AG20443 (cell line): ENCODE data around the gene TMEM30B.

Source experiments
- DNase-seq: peaks from one replicate; pipeline ENCODE4 v3.0.0; 2012; ENCODE audit warnings: low spot score, mixed read lengths

Gene TMEM30B

DNA sequence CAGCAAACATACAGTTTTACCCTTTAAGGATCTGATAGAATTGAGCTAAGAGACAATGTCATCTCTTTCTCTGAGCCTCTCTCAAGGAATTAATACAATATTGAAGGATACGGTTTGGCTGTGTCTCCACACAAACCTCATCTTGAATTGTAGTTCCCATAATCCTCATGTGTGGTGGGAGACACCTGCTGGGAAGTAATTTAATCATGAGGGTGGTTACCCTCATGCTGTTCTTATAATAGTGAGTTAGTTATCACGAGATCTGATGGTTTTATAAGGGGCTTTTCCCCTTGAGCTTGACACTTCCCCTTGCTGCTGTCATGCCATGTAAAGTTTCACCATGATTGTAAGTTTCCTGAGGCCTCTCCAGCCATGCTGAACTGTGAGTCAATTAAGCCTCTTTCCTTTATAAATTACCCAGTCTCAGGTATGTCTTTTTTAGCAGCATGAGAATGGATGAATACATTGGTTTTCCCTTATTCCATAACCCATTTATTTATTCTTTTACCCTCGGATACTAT, 47.6 kb downstream of the TMEM30B start:
- no peak for DNase-seq

DNA sequence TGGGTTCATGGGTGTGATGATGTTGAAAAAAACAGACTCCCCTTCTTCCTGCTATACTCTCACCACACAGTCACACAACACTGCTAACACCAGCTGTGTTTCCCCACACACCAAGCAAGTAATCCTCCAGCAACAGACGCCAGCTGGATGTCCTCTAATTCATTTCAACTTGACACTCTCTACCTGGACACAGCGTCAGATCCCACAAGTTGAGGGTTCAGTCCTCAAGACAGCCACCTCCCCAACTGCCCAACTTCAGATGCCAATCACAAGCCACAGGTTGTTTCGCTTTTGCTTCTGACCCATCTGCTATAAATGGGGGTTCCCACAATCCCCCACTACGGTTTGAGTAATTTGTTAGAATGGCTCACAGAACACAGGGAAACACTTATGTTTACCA, 49.3 kb downstream of the TMEM30B start:
- no peak for DNase-seq

DNA sequence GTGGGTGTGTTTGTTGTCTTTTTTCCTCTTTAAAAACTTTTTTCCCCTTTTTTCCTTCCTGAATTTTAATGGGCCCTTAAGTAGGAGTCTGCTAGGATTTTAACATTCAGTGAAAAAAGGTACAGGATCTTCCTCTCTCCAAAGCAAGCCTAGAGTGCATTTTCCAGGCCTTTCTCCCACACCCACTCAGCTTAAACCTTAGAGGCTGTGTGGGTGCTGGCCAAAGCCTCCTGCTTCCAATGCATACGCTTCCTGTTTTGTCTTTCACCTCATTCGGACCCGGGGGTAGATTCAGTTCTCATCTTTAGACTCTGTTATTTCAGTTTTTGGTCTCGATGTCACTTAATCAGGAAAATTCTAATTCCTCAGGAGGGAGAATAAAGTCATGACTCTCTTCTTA, 51.2 kb downstream of the TMEM30B start:
- DNase-seq, result no peak

DNA sequence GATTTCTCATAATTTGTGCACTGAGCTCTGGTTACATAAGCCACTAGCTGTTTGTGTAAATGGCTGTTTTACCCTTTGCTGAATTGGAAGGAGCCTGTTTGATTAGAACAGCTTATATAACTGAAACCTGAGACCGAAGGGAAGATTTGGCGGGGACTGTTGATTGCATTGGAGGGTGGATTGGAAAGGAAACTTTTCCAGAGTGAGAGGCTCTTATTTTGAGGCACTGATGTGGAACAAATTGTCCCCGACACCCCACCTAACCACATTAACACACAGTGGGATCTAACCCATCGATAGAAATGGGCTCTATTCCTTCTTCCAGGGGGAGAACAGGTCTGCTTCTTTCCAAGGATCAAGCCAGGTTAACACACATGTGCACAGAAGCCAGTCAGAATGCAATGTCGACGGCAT, 51.7 kb downstream of the TMEM30B start:
- no peak for DNase-seq

DNA sequence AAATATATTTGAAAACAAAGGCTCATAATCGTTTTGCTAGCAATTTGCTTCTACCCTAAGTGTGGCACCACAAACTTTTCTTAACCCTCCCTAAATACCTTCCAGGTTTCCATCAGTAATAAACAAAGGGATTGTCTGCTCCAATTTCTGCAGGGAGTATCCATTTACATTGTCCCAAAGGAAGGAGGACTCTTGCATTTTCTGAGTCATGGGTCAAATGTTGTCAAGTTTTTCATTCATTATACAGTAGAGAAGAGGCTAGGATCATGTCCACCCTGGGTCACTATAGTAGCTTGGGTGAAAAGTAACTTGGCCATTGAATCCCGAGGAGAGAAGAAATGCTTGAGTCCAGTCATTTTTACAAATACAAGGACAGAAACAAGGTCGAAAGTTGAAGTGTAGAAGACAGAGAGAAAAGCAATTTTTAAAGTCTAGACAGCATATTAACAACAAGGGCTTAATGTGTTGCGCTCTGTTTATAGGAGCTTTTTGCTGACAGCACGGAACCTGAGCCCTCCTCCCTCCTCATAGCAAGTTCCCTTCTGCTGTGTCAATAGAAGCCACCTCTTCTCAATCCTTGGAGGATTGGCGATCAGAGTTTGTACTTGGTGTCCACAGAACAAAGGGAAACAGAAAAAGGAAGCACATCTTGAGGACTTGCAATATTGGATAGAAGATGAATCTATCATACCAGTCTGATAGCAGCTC, 53.1 kb downstream of the TMEM30B start:
- no peak for DNase-seq
